GM12878 (cell line): ENCODE data around the gene RBMS3. TPM values are rescaled to one million over a fixed set of nuclear protein-coding genes. Genes with fewer than 3 reads are reported as not detected.

Experiments used
- ATAC-seq: fragments of 200-7000 bp; cut with Tn5 transposase; 3 replicates; pipeline ENCODE4 v1.9.1; 2020; ENCODE audit warnings: mild to moderate bottlenecking, moderate library complexity
- BruUV-seq: library from RNA; stranded (reverse); fragments of 400-500 nt; replicated peaks from 2 replicates; lab custom pipeline; 2021; lab: Mats Ljungman, UMichigan
- CTCF ChIA-PET: fragments of 300-600 bp; sonication (Branson Sonifier 250); formaldehyde crosslinking; extraction: SDS; loops from one replicate; lab custom pipeline; 2021; ENCODE audit warnings: inconsistent platforms; lab: Yijun Ruan, JAX
- POLR2A ChIA-PET: fragments of 350-600 bp; formaldehyde crosslinking; extraction: SDS; loops from one replicate; lab custom pipeline; 2021; ENCODE audit warnings: inconsistent platforms; lab: Charles Lee
- RAD21 ChIA-PET: fragments of 300-600 bp; sonication (Branson Sonifier 250); formaldehyde crosslinking; loops from one replicate; lab custom pipeline; 2023; ENCODE audit warnings: antibody characterized with exemption; ENCODE audit not compliant: unreplicated experiment; lab: Charles Lee
- SMC1A ChIA-PET: fragments of 300-600 bp; sonication (Branson Sonifier 250); formaldehyde crosslinking; loops from one replicate; lab custom pipeline; 2023; ENCODE audit not compliant: unreplicated experiment, uncharacterized antibody; lab: Charles Lee
- DNase-seq: peaks from one replicate; pipeline ENCODE4 v3.0.0-alpha.2; 2011; ENCODE audit warnings: low read depth, low spot score
- FAIRE-seq: peaks from 3 replicates; lab custom pipeline; 2011; peaks lifted over from hg19 to GRCh38; lab: Jason Lieb, UNC
- H2AFZ ChIP-seq: 2 replicates; pipeline ENCODE4 v1.6.0; 2011; ENCODE audit warnings: low read depth, low read length, control low read depth; ENCODE audit not compliant: control insufficient read depth
- H3K27ac ChIP-seq: 2 replicates; pipeline ENCODE4 v1.5.1; 2011; ENCODE audit warnings: control low read depth; ENCODE audit not compliant: control insufficient read depth, insufficient read depth
- H3K27me3 ChIP-seq, 2 experiments: replicated peaks in 1 of 2; 2 replicates each; pipeline versions ENCODE4 v1.6.0 to v1.6.1; 2011; ENCODE audit warnings: low read length in 1 of 2; ENCODE audit not compliant: control insufficient read depth in 2 of 2, insufficient read depth in 2 of 2
- H3K36me3 ChIP-seq, 2 experiments: 2 replicates each; pipeline ENCODE4 v1.5.1; 2011; ENCODE audit warnings: low read length in 1 of 2; ENCODE audit not compliant: control insufficient read depth in 2 of 2, insufficient read depth in 2 of 2
- H3K4me1 ChIP-seq: 2 replicates; pipeline ENCODE4 v1.6.1; 2011; ENCODE audit warnings: mild to moderate bottlenecking, low read length, moderate library complexity, mixed read lengths; ENCODE audit not compliant: control insufficient read depth, insufficient read depth
- H3K4me2 ChIP-seq: 2 replicates; pipeline ENCODE4 v1.6.0; 2011; ENCODE audit warnings: control low read depth; ENCODE audit not compliant: control insufficient read depth, insufficient read depth
- H3K4me3 ChIP-seq: fragments of 200-600 bp; sonication (generic); 2 replicates; pipeline ENCODE4 v1.5.1; 2016
- H3K79me2 ChIP-seq: 2 replicates; pipeline ENCODE4 v1.6.0; 2011; ENCODE audit warnings: low read length; ENCODE audit not compliant: control insufficient read depth, insufficient read depth
- H3K9ac ChIP-seq: 2 replicates; pipeline ENCODE4 v1.8.0; 2011; ENCODE audit warnings: low read length, control low read depth, mixed read lengths; ENCODE audit not compliant: control insufficient read depth, insufficient read depth
- H3K9me3 ChIP-seq: replicated peaks from 3 replicates; pipeline ENCODE4 v1.5.1; 2011; ENCODE audit warnings: mild to moderate bottlenecking, low read length; ENCODE audit not compliant: control insufficient read depth, insufficient read depth
- H4K20me1 ChIP-seq: 2 replicates; pipeline ENCODE4 v1.6.0; 2011; ENCODE audit not compliant: control insufficient read depth, insufficient read depth
- CBX5 ChIP-seq: sonication (generic); IDR thresholded peaks from 2 replicates; pipeline ENCODE4 v1.6.1; 2016; ENCODE audit warnings: low read depth, moderate library complexity, mild to moderate bottlenecking, inconsistent platforms
- E2F4 ChIP-seq: IDR thresholded peaks from 2 replicates; pipeline ENCODE4 v1.6.1; 2012; ENCODE audit warnings: low read depth, low read length, improper control_type of control experiment
- EED ChIP-seq: sonication (generic); IDR thresholded peaks from 2 replicates; pipeline ENCODE4 v1.6.1; 2016; ENCODE audit warnings: antibody characterized with exemption, low read depth
- IRF5 ChIP-seq: fragments of 450-650 bp; IDR thresholded peaks from 2 replicates; pipeline ENCODE4 v1.6.1; 2017; ENCODE audit warnings: borderline replicate concordance
- KDM1A ChIP-seq: fragments of 200-600 bp; sonication (generic); IDR thresholded peaks from 2 replicates; pipeline ENCODE4 v1.6.1; 2016; ENCODE audit warnings: borderline replicate concordance
- MEF2A ChIP-seq: IDR thresholded peaks from 2 replicates; pipeline ENCODE4 v1.6.1; 2011; ENCODE audit warnings: low read depth, mild to moderate bottlenecking, low read length, moderate library complexity; ENCODE audit not compliant: insufficient read depth
- MXI1 ChIP-seq: fragments of 150-350 bp; IDR thresholded peaks from 2 replicates; pipeline ENCODE4 v1.6.1; 2011; ENCODE audit warnings: low read depth, mild to moderate bottlenecking, inconsistent platforms, low read length, improper control_type of control experiment
- NFYA ChIP-seq: IDR thresholded peaks from 2 replicates; pipeline ENCODE4 v1.6.1; 2011; ENCODE audit warnings: low read depth, mild to moderate bottlenecking, low read length, improper control_type of control experiment, borderline replicate concordance
- RAD51 ChIP-seq: fragments of 450-650 bp; IDR thresholded peaks from 2 replicates; pipeline ENCODE4 v1.6.1; 2016; ENCODE audit warnings: moderate library complexity, mild to moderate bottlenecking, inconsistent platforms
- TAF1 ChIP-seq: IDR thresholded peaks from 2 replicates; pipeline ENCODE4 v1.6.1; 2011; ENCODE audit warnings: mild to moderate bottlenecking, low read depth, low read length, borderline replicate concordance
- YY1 ChIP-seq: IDR thresholded peaks from 2 replicates; pipeline ENCODE4 v1.6.1; 2011; ENCODE audit warnings: low read depth, mild to moderate bottlenecking, low read length
- ZBTB4 ChIP-seq: fragments of 450-650 bp; formaldehyde crosslinking; IDR thresholded peaks from 2 replicates; pipeline ENCODE4 v1.4.0; 2022; ENCODE audit warnings: mild to moderate bottlenecking, moderate library complexity
- WGBS: methylation state at CpG from one replicate; pipeline ENCODE4 v1.1.6; 2016; ENCODE audit warnings: low lambda C conversion rate; ENCODE audit not compliant: insufficient replicate concordance, insufficient coverage; ENCODE audit errors: missing lambda C conversion rate; 5-methylcytosine and 5-hydroxymethylcytosine counted together
- in situ Hi-C: fragments of 300-500 bp; cut with MboI; formaldehyde crosslinking; loops from 9 replicates; pipeline ENCODE4 v1.14.3; 2018; ENCODE audit warnings: mixed read lengths
- intact Hi-C: fragments of 100-400 bp; cut with micrococcal nuclease; formaldehyde crosslinking; loops from one replicate; pipeline ENCODE4 v1.14.2; 2022; ENCODE audit not compliant: unreplicated experiment
- polyA plus RNA-seq, 11 experiments: library from polyadenylated mRNA; depleted of rRNA in 4 of 11; unstranded in 6 of 11; stranded (reverse) in 5 of 11; fragments of >200 nt; fragmentation: Nextera tagmentation in 4 of 11; fragmentation: Illumina TruSeq in 1 of 11; extraction: Ambion mirVana in 4 of 11; extraction: Trizol in 1 of 11; gene quantifications; 1 replicate in 1 of 11; 2 replicates in 10 of 11; pipeline versions ENCODE4 v1.2.1 to v1.2.3, GENCODE V29; 2011 to 2016; ENCODE audit warnings: inconsistent platforms in 2 of 11, missing spikeins in 2 of 11, low read depth in 1 of 11
- total RNA-seq, 4 experiments: library from RNA; depleted of rRNA in 3 of 4; stranded (reverse); fragments of >200 nt in 3 of 4; fragmentation: Illumina TruSeq in 1 of 4; extraction: Trizol in 1 of 4; gene quantifications; 2 replicates each; pipeline versions ENCODE4 v1.2.1 to v1.2.3, GENCODE V29; 2013 to 2021

The RBMS3 gene
- total and polyA plus RNA-seq, 10 of the 15 experiments (the other 5 are each of a cell fraction or from before 2014, with no cell fraction given) = 0.79 to 4.7 (median 3.1) TPM

GRCh38 chr3:29771602-29772001 lies 490.7 kb downstream of the RBMS3 start:
- no peak overlapping the region for H3K4me2 ChIP-seq
- no peak for TF ChIP-seq MEF2A
- no peak for TF ChIP-seq CBX5
- no peak for TF ChIP-seq MXI1
- TF ChIP-seq RAD51 = no peak
- no peak for TF ChIP-seq NFYA
- no peak overlapping the region for H3K27ac ChIP-seq
- no peaks in the 10 kb centered on the region for H3K27me3 ChIP-seq
- DNase-seq (no peak), ATAC-seq (no peak), FAIRE-seq (no peak)
- POLR2A ChIA-PET = no interaction called here
- RAD21 ChIA-PET = no interaction called here
- SMC1A ChIA-PET = interaction anchor here (1.0 kb wide), 1 partner anchor 910 kb away, joined by 3 read pairs; no protein-coding TSS in a partner anchor
- in situ Hi-C loops = no loop called here
- H3K4me3 ChIP-seq = no peak overlapping the region
- no peak overlapping the region for H3K9ac ChIP-seq
- H2AFZ ChIP-seq = no peak overlapping the region
- intact Hi-C loops = no loop called here
- BruUV-seq = no TSS peak
- no peaks in the 10 kb centered on the region for H3K79me2 ChIP-seq
- CTCF ChIA-PET = no interaction called here
- WGBS = 13% methylated on average over 3 of the region's 3 CpGs
- no peaks in the 10 kb centered on the region for H3K4me1 ChIP-seq
- H4K20me1 ChIP-seq = no peaks in the 10 kb centered on the region
- H3K9me3 ChIP-seq = no peaks in the 10 kb centered on the region; the same call in 2 of the 3 replicates
- H3K36me3 ChIP-seq = no peaks in the 10 kb centered on the region

GRCh38 chr3:29772436-29772835 lies 491.6 kb downstream of the RBMS3 start:
- no peak for DNase-seq
- H3K9me3 ChIP-seq = no peaks in the 10 kb centered on the region
- H4K20me1 ChIP-seq = no peaks in the 10 kb centered on the region
- no peaks in the 10 kb centered on the region for H3K4me1 ChIP-seq
- in situ Hi-C loops (no loop called here), intact Hi-C loops (no loop called here)
- FAIRE-seq = no peak
- CTCF ChIA-PET = interaction anchor here (1.0 kb wide), 1 partner anchor 856 kb away, joined by 3 read pairs; no protein-coding TSS in a partner anchor
- RAD21 ChIA-PET = no interaction called here
- no peak overlapping the region for H3K27ac ChIP-seq
- ATAC-seq = no peak
- POLR2A ChIA-PET = no interaction called here
- H3K4me3 ChIP-seq = no peak overlapping the region
- H2AFZ ChIP-seq = no peak overlapping the region
- H3K36me3 ChIP-seq = no peaks in the 10 kb centered on the region
- SMC1A ChIA-PET = interaction anchor here (1.1 to 1.2 kb wide), 2 partner anchors 25 to 103 kb away, joined by 3 to 5 read pairs; no protein-coding TSS in a partner anchor
- H3K9ac ChIP-seq = no peak overlapping the region
- WGBS = 12% methylated on average over 4 of the region's 4 CpGs
- no peak overlapping the region for H3K4me2 ChIP-seq
- no peaks in the 10 kb centered on the region for H3K79me2 ChIP-seq
- no TSS peak for BruUV-seq
- no peaks in the 10 kb centered on the region for H3K27me3 ChIP-seq
- no peak for TF ChIP-seq ZBTB4
- no peak for TF ChIP-seq YY1
- TF ChIP-seq E2F4 = no peak
- TF ChIP-seq KDM1A = no peak
- TF ChIP-seq IRF5 = no peak
- no peak for TF ChIP-seq EED
- no peak for TF ChIP-seq TAF1
